GM12891 (cell line): ENCODE data around the gene ARHGEF28.

Experiments
- POLR2A ChIP-seq: IDR thresholded peaks from 2 replicates; pipeline ENCODE4 v1.6.1; 2011; ENCODE audit warnings: low read depth, low read length, control low read depth
- POLR2AphosphoS5 ChIP-seq: IDR thresholded peaks from 2 replicates; pipeline ENCODE4 v1.6.1; 2011; ENCODE audit warnings: low read depth, low read length, control low read depth
- TAF1 ChIP-seq: IDR thresholded peaks from 2 replicates; pipeline ENCODE4 v1.6.1; 2011; ENCODE audit warnings: low read depth, low read length, control low read depth

- TF ChIP-seq POLR2AphosphoS5 = no peak
- TF ChIP-seq POLR2A = no peak
- no peak for TF ChIP-seq TAF1
Observed at GRCh38 chr5:73960023-73960422, 334.0 kb downstream of the ARHGEF28 start.
